Cortex of kidney (tissue), 1 donor: Measurements from ENCODE around the gene CTCFL.

Source experiments
- DNase-seq: peaks from one replicate; lab custom pipeline; 2025; lab: John Stamatoyannopoulos, UW

Gene CTCFL

DNA sequence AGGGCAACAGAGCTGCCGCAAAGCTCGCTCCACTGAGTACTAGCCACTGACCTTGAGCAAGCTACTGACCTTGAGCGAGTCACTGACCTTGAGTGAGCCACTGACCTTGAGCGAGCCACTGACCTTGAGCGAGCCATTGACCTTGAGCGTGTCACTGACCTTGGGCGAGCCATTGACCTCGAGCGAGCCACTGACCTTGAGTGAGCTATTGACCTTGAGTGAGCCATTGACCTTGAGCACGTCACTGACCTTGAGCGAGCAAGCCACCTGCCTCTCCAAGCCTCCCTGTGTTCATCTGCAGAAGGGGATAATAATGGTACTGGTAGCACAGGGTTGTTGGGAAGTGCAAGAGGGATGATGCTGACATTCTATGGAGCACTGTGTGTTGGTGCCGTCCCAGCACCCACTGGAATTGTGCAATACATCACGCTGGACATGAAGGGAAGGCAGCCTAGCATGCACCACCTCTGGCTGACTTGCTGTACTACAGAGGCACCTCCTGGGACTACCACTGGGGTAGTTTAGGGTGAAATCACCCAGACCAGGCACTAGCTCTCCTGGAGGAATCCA is 60.2 kb downstream of the CTCFL start:
- DNase-seq: no peak

DNA sequence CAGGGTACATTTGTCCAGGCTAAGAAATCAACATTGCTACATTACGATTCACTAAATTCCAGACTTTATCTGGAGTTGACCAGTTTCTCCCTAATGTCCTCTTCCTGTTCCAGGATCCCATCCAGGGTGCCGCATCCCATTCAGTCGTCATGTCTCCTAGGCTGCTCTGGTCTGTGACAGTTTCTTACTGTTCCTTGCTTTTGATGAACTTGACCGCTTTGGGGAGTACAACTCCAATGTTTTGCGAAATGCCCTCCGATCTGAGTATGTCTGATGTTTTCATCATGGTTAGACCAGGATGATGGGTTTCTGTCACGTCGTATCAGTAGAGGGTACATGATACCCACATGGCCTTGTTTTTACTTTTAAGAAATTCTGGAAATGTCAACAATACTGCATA is 62.2 kb downstream of the CTCFL start:
- DNase-seq: no peak

DNA sequence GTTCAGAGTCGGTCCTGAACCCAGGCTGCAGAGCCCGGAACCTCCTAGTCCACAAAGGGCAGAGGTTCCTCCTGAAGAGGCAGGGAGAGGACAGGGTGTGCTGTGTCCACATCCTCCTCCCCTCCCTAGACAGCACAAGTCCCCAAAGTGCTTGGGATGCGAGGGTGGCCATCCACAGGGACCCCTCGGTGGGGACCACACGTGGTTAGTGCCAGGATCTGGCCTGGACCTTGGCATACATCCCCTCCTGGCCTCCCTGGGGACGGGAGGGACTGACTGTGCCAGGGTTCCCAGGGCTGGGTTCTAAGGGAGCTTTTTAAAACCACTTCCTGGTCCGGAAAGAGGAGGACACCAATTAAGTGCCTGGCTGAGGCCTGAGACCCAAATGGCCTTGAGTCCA is 63.2 kb downstream of the CTCFL start:
- DNase-seq: no peak

DNA sequence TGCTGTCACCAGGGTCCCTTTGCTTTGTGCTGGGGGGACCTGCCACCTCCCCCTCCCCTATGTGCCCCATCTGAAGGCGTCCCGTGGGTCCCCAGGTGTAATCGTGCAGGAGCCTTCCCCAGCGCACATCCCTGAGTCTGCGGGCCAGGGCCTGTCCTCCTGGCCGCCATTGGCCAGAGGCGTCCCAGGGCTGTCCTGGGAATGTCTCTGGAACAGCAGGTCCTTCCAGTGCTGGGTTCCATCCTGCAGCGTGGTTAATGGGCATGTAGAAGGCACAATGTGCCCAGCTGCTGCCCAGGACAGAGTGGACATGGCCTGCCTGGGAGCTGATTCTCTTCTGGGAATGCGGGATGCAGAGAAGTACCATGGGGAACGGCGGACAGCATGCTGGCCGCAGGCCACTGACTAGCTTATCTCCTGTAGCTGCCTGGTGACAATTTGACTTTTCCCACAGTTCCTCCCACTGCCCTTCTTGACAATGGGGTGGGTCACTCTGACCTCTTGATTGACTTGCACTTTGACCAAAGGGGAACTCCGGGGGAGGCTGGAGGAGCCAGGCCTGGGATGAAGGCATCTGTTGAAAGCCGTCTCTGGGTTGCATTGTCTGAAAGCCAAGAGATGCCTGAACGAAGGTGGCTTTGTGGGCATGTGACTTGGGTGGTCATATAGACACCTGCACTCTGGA is 64.0 kb downstream of the CTCFL start:
- no peak for DNase-seq

DNA sequence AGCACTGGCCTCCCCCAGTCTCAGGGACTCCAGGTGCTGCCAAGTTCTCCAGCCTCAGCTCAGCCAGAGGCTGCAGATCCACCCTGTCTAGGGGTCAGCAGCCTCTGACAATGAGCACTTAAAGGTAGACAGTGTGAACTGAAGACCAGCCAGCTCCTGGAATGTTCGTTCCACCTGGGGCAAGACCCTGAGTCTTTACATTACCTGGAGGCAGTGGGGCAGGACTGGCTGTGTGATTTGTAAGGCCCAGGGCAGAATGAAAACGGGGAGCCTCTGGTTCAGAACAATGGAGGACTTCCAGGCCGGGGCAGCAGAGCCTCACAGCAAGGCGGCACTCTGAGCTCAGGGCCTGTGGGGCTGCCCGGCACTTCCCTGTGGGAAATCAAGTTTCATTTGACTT is 65.0 kb downstream of the CTCFL start:
- DNase-seq: no peak

DNA sequence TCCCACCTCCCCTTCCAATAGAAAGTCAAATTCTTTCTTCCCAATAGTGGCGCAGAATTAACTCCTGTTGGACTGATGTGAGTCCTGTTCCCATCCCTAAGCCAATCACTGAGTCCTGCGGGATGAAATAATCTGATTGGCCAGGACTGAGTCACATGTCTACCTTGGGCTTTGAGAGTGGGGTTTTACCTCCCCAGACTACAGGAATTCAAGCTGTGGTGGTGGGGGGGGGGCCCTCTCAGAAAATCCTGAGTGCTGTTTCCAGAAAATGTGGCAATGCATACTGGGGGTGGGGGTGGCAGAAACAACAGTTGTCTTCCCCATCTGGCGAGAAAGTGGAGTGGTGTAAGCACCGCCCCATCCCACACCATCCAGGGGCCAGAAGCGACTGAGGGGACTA is 65.7 kb downstream of the CTCFL start:
- DNase-seq: no peak

DNA sequence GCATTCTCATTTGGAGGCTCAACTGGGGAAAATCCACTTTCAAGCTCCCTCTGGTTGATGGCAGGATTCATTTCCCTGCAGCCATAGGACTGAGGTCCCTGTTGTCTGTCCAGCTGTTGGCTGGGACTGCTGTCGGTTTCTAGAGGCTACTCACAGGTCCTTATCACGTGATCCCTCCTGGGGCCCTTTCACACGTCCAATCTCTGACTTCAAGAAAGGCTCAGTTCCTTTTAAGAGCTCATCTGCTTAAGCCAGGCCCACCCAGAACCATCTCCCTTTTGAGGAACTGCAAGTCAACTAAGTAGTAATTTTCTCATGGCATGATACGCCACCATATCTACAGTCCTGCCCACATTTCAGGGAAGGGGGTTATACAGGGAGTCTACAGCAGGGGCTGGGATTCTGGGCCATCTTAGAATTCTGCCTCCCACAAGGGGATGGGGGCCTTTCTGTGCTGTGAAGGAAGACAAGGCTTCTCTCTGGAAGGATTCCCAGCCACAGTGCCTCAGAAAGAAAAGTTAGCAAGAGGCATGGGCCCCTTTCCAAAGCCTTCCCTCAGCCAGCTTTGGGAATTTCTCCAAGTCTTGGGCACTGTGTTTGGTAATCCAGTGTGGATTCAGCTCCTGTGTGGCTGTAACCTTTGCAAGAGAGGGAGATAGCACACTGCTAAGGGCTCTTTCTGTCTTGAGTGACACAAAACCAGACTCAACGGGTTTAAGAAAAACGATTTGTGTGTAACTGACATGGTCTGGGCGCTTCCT is 66.4 kb downstream of the CTCFL start:
- DNase-seq: no peak

DNA sequence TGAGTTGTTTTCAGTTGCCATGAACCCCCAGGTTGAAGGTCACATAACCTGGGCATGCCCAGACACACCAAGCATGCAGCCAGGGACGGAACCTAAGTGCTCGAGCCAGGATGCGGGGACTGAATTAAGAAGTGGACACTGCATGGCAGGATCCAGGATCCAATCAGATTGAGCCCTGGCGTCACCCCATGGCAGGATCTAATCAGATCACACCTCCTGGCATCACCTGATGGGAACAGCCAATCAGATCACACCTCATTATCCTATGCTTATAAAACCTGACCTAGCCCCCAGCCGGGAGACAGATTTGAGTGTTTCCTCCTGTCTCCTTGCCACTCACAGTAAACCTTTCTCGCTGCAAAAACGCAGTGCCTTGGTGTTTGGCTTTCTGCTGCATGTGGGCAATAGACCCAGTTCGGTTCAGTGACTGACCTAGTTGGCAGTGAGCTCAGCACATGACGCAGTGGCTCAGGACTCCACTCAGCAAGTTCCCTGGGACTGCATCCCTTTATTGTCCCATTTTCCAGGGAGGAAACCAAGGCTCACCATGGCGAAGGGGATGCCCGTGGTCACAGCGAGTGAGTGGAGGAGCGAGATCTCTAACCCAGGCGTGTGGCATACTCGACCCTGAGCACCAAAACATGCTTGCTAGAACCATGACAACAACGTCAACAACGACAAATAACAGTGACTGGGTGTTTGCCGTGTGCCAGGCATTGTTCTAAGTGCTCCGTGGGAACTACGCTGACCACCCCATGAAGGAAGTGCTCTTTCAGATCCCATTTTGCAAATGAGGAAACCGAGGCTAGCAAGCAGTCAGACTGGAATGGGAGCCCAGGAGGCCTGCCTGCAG is 67.5 kb downstream of the CTCFL start:
- DNase-seq: no peak

DNA sequence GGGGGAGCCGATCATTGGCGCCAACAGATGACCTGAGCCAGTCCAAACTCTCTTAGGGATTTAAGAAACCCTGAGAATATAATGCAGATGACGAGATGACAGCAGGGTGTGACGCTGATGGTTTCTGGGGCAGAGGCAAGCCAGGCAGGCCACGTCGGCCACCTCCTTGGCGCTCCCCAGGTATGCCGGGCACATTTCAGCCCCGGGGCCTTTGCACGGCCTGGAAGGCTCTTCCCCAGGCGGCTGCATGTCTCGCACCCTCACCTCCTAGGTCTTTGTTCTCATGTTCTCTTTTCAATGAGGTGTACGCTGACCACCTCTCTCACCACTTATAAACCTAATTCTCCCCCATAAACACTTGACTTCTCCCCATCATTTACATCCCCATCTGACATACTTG is 68.8 kb downstream of the CTCFL start:
- no peak for DNase-seq

DNA sequence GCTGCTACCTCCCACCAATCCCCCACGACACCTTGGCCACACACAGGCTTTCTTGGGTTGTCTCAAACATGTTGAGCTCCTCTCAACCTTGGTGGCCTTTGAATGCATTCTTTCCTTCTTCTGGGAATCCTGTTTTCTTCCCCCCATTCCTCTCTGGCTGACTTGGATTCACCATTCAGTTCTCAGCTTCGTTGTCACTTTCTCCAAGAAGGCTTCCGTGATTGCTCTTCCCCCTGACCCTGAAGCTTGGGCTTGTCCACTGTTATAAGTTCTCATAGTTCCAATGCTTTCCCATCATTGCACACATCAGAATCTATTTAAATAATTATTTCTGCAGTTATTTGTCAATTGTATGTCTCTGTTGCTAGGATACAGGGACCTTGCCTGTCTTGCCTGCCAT is 69.6 kb downstream of the CTCFL start:
- no peak for DNase-seq

DNA sequence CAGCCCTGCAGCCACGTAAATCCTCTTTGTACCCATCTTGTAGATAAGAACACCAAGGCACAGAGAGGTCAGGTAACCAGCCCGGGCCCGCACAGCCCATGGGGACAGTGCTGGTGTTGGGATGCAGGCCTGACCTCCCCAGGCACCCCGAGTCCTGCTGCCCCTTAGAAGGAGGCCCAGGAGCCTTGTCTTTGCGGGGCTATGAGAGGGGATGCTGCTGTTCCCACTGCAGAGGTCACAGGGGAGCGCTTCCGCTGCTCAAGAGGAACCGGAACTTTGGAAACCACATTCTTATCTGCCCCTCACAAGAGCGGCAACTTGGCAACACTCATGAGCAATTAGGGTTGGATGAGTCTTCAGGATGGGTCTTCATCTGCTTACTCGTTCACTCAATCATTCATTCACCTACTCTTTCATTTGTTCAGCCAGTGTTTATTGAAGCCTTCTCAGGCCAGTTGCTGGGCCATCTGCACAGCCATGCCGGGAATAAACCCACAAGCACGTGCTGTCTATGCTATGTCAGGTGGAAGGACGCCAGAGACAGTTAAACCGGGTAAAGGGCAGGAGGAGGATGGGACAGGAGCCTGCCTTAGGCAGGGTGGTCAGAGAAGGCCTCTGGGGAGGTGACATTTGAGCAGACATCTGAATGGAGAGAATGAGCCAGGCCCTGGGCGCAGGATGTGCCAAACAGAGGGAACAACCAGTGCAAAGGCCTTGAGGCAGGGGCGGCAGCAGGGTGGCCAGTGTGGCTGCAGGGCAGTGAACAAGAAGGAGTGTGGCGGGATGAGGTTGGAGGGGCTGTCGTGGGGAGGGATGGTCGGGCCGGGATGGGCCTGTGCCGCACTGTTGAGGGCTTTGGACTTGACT is 72.9 kb downstream of the CTCFL start:
- no peak for DNase-seq

DNA sequence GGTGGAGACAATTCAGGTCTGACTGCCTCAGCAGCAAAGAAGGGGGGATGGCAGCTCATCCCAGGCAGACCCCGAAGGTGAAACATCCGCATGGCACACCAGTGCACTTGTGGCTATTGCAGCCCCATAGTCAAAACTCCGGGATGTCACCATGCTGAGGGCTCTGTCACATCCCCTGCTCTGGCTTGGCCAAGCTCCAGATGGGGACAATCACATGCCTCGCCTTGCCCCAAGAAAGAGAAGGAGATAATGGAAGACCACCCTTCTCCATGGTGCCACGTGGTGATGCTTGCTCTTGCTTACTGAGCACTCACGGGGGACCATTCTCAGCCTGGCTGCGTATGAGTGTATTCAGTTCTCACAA is 73.5 kb downstream of the CTCFL start:
- DNase-seq: no peak

DNA sequence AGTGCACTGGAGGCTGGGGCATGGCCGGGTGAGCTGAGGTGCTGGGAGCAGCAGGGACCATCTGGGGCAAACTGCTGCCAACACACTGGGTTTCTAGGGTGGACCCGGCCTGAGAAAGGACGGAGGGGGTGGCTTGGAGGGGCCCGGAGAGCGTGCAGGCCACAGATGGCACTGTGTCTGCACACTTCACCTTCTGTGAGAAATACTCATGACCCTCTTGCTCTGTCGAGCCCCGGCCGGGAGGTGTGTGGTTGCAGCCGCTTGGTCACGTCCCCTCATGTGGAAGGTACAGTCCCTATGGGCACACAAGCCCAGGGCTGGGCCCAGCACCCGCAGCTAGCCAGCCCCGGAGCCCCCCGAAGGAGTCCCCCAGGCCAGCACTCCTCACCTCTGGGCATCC is 74.0 kb downstream of the CTCFL start:
- DNase-seq: no peak

DNA sequence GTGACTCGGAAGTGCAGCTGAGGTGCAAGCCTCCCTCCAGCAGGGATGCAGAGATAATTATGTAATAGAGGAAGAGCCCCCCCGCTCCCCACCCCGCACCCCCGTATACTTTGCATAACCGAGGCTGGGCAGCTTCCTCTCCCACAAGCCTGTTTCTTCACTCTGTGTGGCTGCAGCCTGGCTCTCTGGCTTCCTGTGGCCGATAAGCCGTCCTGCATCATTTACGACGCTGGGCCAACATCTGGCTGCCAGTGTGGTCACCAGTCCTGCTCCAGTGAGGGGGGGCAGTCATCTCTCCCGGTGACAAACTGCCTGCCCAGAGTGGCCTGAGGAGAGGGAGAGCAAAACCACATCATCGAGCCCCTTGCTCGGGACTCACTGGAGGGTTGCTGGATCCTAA is 74.5 kb downstream of the CTCFL start:
- DNase-seq: no peak

DNA sequence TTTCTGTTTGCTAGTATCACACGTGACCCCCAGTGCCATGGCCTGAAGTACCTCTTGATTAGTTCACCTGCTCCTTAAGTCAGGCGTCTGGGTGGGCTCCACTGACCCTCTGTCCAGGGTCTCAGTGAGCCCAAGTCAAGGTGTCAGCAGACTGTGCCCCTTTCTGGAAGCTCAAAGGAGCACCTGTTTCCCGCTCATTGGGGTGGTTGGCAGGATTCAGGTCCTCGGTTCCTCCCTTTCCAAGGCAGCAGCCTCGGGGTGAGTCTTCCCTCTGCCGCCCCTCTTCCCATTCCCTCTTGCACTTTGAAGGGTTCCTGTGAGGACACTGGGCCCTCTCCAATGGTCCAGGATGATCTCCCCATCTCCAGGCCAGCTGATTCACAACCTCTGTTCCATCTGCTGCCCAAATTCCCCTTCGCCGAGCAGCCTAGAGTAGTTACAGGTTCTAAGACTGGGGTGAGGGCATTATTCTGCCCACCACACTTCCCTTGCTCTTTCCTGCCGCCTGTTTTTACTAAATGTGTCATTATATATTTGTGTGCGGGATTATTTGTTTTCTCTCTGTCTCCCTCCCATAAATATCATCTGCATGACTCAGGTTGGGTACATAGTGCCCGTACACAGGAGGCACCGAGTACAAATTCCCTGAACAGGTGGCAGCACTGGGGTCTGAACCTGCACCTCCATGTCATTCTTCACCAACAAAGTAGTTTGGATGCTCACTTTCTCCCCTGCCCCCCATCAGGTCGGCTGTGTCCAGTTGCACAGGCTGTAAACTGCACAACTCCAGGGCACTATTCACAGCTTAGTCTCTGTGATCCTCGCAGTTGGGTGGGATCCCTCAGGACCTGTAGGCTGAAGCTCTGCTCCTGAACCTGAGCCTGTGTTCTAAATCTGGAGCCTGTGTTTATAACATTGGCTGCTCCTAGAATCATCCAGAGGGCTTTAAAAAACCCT is 75.3 kb downstream of the CTCFL start:
- DNase-seq: no peak

DNA sequence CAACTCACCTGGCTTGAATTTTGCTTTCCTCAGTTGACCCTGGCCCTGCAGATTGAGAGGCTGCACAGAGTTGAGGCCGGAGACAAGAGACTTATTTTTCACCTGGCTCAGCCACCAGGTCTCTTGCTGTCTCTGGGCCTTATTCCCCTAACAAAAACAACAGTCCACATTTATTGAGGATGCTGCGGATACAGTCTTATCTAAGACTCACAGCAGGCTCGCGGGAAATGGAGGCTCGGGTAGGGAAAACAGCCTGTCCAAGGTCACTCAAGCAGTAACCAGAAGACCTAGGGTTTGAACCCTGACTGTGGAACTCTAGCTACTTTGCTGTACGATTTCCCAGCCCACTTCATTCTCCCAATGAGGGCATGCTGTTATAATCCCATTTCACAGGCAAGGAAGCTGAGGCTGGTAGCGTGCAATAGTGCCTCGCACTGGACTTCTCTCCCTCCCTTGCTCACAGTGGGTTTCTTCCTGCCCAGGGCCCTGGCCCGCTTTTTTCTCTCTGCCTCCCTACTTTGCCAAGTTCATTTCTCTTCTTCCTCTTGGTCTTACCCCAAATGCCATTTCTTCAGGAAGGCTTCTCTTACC is 76.1 kb downstream of the CTCFL start:
- DNase-seq: no peak
